ENCODE data around the gene MIER2. TPM values are rescaled to one million over a fixed set of nuclear protein-coding genes. Genes with fewer than 3 reads are reported as not detected.

Gene MIER2
- total RNA-seq, 1 donor from 2014 or later = 44.1 TPM

GRCh38 chr19:351976-352625, 7.5 kb upstream of the MIER2 start:
- no peak overlapping the region for H3K27ac Mint-ChIP-seq (ENCODE audit: unreplicated experiment)
- no peaks in the 10 kb centered on the region for H3K4me1 Mint-ChIP-seq (ENCODE audit: unreplicated experiment)
- peaks cover 4% of the 10 kb centered on the region for H3K27me3 Mint-ChIP-seq (ENCODE audit: unreplicated experiment)
- no peak for TF ChIP-seq CTCF (IDR thresholded peaks at IDR 0.05; ENCODE audit: unreplicated experiment)
- no peaks in the 10 kb centered on the region for H3K36me3 Mint-ChIP-seq (ENCODE audit: low read depth, unreplicated experiment)
- H3K9me3 Mint-ChIP-seq (ENCODE audit: unreplicated experiment) = no peaks in the 10 kb centered on the region
- DNase-seq (ENCODE audit: low spot score) = no peak
- H3K4me3 Mint-ChIP-seq (ENCODE audit: unreplicated experiment) = no peak overlapping the region

GRCh38 chr19:347946-348861, 3.6 kb upstream of the MIER2 start:
- Mint-ChIP-seq H3K27me3 (ENCODE audit: unreplicated experiment) (peaks cover 12% of the 10 kb centered on the region), H3K9me3 (ENCODE audit: unreplicated experiment) (no peaks in the 10 kb centered on the region), H3K27ac (ENCODE audit: unreplicated experiment) (no peak overlapping the region), H3K36me3 (ENCODE audit: low read depth, unreplicated experiment) (peaks cover 9% of the 10 kb centered on the region), H3K4me1 (ENCODE audit: unreplicated experiment) (peaks cover 10% of the 10 kb centered on the region), H3K4me3 (ENCODE audit: unreplicated experiment) (no peak overlapping the region)
- no peak for DNase-seq (ENCODE audit: low spot score)
- no peak for TF ChIP-seq CTCF (IDR thresholded peaks at IDR 0.05; ENCODE audit: unreplicated experiment)

GRCh38 chr19:345320-345879, 804 bp upstream of the MIER2 start:
- peaks cover 20% of the 10 kb centered on the region for H3K36me3 Mint-ChIP-seq (ENCODE audit: low read depth, unreplicated experiment)
- H3K4me1 Mint-ChIP-seq (ENCODE audit: unreplicated experiment) = peaks cover 36% of the 10 kb centered on the region
- peak overlapping the region; percentile 92 for H3K4me3 Mint-ChIP-seq (ENCODE audit: unreplicated experiment)
- DNase-seq (ENCODE audit: low spot score) = no peak
- TF ChIP-seq CTCF (IDR thresholded peaks at IDR 0.05; ENCODE audit: unreplicated experiment) = no peak
- no peaks in the 10 kb centered on the region for H3K9me3 Mint-ChIP-seq (ENCODE audit: unreplicated experiment)
- H3K27me3 Mint-ChIP-seq (ENCODE audit: unreplicated experiment) = peaks cover 17% of the 10 kb centered on the region
- H3K27ac Mint-ChIP-seq (ENCODE audit: unreplicated experiment) = peak overlapping the region; percentile 19

GRCh38 chr19:343941-344624, 513 bp downstream of the MIER2 start:
- Mint-ChIP-seq H3K27me3 (ENCODE audit: unreplicated experiment) (peaks cover 19% of the 10 kb centered on the region), H3K4me3 (ENCODE audit: unreplicated experiment) (peak overlapping the region; percentile 92), H3K4me1 (ENCODE audit: unreplicated experiment) (peaks cover 38% of the 10 kb centered on the region), H3K9me3 (ENCODE audit: unreplicated experiment) (no peaks in the 10 kb centered on the region), H3K27ac (ENCODE audit: unreplicated experiment) (peak overlapping the region; percentile 80), H3K36me3 (ENCODE audit: low read depth, unreplicated experiment) (peaks cover 28% of the 10 kb centered on the region)
- peak; percentile 49 for DNase-seq (ENCODE audit: low spot score)
- TF ChIP-seq CTCF (IDR thresholded peaks at IDR 0.05; ENCODE audit: unreplicated experiment) = no peak

All from endothelial cell (in vitro differentiated cells).